BE2C (cell line): Measurements from ENCODE around the gene SUCO.

ENCODE experiments used
- DNase-seq: peaks from one replicate; pipeline ENCODE4 v3.0.0-alpha.2; 2020
- H3K27me3 ChIP-seq: fragments of 250-450 bp; sonication (Bioruptor Pico); 2 replicates; pipeline ENCODE4 v1.5.1; 2020; ENCODE audit warnings: mild to moderate bottlenecking
- H3K36me3 ChIP-seq: fragments of 250-450 bp; sonication (Bioruptor Pico); 2 replicates; pipeline ENCODE4 v1.5.1; 2020; ENCODE audit warnings: mild to moderate bottlenecking
- H3K4me1 ChIP-seq: fragments of 250-450 bp; sonication (Bioruptor Pico); 2 replicates; pipeline ENCODE4 v1.5.1; 2020
- H3K4me3 ChIP-seq: 2 replicates; pipeline ENCODE4 v1.5.1; 2011; ENCODE audit warnings: low read depth, low read length
- H3K9me3 ChIP-seq: fragments of 250-450 bp; sonication (Bioruptor Pico); 2 replicates; pipeline ENCODE4 v1.5.1; 2020
- TF ChIP-seq, protein P1 (sequence below): IDR thresholded peaks from 2 replicates; pipeline ENCODE4 v1.5.1; 2012; ENCODE audit warnings: mild to moderate bottlenecking, low read depth, low read length

Gene SUCO

DNA sequence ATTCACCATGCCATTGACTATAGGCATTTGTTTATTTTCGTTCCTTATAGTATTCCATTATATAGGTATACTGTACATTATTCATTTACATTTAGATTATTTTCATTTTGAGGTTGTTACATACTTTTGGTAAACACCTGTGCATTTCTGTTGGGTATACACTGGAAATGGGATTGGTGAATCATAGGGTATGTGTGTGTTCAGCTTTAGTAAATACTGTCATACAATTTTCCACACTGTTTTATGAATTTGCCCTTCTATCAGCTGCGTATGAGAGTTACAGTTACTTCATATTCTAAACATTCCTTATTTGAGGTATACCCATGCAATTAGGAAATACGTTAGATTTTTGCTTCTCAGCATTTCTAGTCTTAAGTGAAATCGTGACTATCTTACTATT lies 70.9 kb downstream of the SUCO start:
- Histone ChIP-seq H3K4me1 (no peaks in the 10 kb centered on the region; the same call in 1 of the 2 replicates), H3K4me3 (no peak overlapping the region), H3K27me3 (no peaks in the 10 kb centered on the region), H3K9me3 (no peaks in the 10 kb centered on the region), H3K36me3 (no peaks in the 10 kb centered on the region; the same call in 1 of the 2 replicates)
- TF ChIP-seq, protein P1, sequence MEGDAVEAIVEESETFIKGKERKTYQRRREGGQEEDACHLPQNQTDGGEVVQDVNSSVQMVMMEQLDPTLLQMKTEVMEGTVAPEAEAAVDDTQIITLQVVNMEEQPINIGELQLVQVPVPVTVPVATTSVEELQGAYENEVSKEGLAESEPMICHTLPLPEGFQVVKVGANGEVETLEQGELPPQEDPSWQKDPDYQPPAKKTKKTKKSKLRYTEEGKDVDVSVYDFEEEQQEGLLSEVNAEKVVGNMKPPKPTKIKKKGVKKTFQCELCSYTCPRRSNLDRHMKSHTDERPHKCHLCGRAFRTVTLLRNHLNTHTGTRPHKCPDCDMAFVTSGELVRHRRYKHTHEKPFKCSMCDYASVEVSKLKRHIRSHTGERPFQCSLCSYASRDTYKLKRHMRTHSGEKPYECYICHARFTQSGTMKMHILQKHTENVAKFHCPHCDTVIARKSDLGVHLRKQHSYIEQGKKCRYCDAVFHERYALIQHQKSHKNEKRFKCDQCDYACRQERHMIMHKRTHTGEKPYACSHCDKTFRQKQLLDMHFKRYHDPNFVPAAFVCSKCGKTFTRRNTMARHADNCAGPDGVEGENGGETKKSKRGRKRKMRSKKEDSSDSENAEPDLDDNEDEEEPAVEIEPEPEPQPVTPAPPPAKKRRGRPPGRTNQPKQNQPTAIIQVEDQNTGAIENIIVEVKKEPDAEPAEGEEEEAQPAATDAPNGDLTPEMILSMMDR, result no peak
- no peak for DNase-seq

DNA sequence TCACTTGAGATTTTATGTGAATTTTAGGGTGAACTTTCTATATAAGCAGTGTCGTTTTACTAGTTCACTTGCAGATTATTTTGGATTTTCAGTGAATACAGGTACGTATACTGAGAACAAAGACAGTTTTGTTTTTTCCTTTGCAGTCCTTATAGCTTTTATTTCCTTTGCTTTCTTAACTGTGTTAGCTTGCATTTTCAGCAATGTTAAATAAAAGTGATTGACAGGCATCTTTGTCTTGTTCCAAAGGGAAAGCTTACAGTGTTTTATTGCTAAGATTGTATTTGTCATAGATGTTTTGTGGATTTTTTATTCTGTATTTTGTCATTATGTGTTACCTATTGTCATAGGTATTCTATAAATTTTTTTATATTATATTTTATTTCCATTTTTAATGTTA lies 72.7 kb downstream of the SUCO start:
- no peak for DNase-seq
- TF ChIP-seq, protein P1, result no peak
- Histone ChIP-seq H3K4me3 (no peak overlapping the region), H3K9me3 (no peaks in the 10 kb centered on the region), H3K4me1 (no peaks in the 10 kb centered on the region; the same call in 1 of the 2 replicates), H3K36me3 (peaks cover 10% of the 10 kb centered on the region), H3K27me3 (no peaks in the 10 kb centered on the region)

DNA sequence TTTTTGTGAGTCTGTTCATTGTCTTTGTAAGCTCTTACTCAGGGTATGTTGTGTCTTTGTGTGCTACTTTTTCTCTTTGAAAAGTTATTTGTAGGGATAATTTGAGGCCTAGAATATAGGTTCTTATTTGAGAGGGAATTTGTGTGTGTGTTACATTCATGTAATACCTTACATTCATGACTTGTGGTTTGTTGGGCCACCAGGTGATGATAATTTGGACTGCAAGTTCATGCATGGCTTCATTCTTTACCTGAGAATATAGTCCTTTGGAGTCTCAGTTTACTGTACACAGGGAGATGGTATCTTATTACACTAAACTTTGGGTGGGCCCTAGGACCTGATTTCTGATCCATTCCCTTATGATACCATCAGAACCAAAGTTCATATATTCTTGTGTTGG lies 74.2 kb downstream of the SUCO start:
- Histone ChIP-seq H3K4me3 (no peak overlapping the region), H3K36me3 (peaks cover 13% of the 10 kb centered on the region), H3K27me3 (no peaks in the 10 kb centered on the region), H3K4me1 (no peaks in the 10 kb centered on the region; the same call in 1 of the 2 replicates), H3K9me3 (no peaks in the 10 kb centered on the region)
- no peak for DNase-seq
- TF ChIP-seq, protein P1, result no peak

DNA sequence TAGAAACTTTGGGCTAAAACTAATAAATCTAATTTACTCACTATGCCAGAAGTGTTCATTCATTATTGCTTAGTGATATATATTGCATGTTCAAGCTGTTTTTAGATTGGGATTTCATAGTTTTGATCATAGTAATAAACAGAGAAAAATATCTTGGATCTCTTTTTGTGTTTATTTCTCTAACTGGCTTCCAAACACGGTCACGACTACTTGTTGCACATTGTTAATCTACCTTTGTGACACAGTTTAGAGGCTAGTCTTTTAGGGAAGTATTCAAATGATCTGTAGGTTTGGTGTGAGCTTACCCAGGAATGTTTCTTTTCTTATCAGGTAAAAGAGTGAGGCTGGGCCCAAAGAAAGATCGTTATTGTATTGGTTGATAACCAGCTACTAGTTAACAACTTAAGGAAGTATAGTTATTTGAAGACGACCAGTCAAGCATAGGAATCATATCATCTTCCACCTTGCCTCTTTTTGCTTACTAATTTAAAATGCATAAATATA lies 75.2 kb downstream of the SUCO start:
- DNase-seq, result no peak
- Histone ChIP-seq H3K27me3 (no peaks in the 10 kb centered on the region), H3K4me1 (no peaks in the 10 kb centered on the region; the same call in 1 of the 2 replicates), H3K36me3 (peaks cover 13% of the 10 kb centered on the region), H3K9me3 (no peaks in the 10 kb centered on the region), H3K4me3 (no peak overlapping the region)
- TF ChIP-seq, protein P1, result no peak

DNA sequence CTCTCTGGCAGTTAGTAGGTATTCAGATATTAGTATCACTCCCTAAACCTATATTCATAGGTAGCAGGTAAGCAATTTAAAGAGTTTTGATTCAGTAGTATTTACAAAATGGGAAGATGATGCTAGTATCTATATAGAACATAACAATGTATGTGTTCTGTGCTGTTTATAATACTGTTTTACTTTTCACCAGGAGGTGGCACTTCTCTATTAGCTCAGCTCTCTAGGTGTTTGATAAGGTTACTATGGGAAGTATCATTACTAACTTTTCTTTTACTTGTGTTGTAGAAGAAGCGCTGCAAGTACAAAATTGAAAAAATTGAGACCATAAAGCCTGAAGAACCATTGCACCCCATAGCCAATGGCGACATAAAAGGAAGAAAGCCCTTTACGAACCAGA lies 76.6 kb downstream of the SUCO start:
- Histone ChIP-seq H3K9me3 (no peaks in the 10 kb centered on the region), H3K4me1 (no peaks in the 10 kb centered on the region; the same call in 1 of the 2 replicates), H3K4me3 (no peak overlapping the region), H3K36me3 (peaks cover 13% of the 10 kb centered on the region), H3K27me3 (no peaks in the 10 kb centered on the region)
- TF ChIP-seq, protein P1, result peak; percentile 34; the same call in 1 of the 2 replicates
- no peak for DNase-seq

GRCh38 chr1:172612478-172612877 lies 79.5 kb downstream of the SUCO start:
- Histone ChIP-seq H3K4me1 (no peaks in the 10 kb centered on the region), H3K9me3 (no peaks in the 10 kb centered on the region), H3K36me3 (peaks cover 13% of the 10 kb centered on the region), H3K4me3 (no peak overlapping the region), H3K27me3 (no peaks in the 10 kb centered on the region)
- DNase-seq, result no peak
- TF ChIP-seq, protein P1, result no peak
